LNCAP (cell line): ENCODE results near the gene SP6.

Source experiments
- CTCF ChIP-seq: fragments of 450-650 bp; IDR thresholded peaks from 2 replicates; pipeline ENCODE4 v1.5.1; 2017; ENCODE audit warnings: mild to moderate bottlenecking

The SP6 gene

GRCh38 chr17:47870056-47870455 lies 19.1 kb upstream of the SP6 start:
- TF ChIP-seq CTCF: no peak

GRCh38 chr17:47869114-47869513 lies 18.2 kb upstream of the SP6 start:
- no peak for TF ChIP-seq CTCF

GRCh38 chr17:47867813-47868533 lies 17.0 kb upstream of the SP6 start:
- no peak for TF ChIP-seq CTCF

- TF ChIP-seq CTCF: no peak
These were observed 16.0 kb upstream of the SP6 start for GRCh38 chr17:47866941-47867340.

GRCh38 chr17:47864791-47865216 lies 13.8 kb upstream of the SP6 start:
- no peak for TF ChIP-seq CTCF

GRCh38 chr17:47862621-47863440 lies 11.9 kb upstream of the SP6 start:
- TF ChIP-seq CTCF: no peak

GRCh38 chr17:47860386-47860785 lies 9.4 kb upstream of the SP6 start:
- TF ChIP-seq CTCF: no peak
